ENCODE data around the gene VEGFB.
A peak's percentile ranks its signal among the peaks of the same experiment; 100 is the strongest.

Gene VEGFB

DNA sequence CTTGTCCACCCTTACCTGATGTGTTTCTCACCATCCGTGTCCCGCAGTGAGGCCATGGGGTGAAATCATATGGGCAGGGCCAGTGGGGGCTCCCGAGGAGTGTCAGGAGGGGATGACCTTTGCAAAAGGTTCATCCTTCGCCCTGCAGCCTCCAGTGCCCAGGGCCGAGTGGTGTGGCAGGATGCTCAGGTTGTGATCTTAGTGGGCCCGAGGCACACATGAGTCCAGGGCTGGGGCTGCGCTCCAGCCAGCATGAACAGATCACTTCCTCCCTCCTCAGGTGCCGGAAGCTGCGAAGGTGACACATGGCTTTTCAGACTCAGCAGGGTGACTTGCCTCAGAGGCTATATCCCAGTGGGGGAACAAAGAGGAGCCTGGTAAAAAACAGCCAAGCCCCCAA is 3.7 kb downstream of the VEGFB start:
- Histone ChIP-seq H3K4me1 (ENCODE audit: control insufficient read depth in 1 of 2, insufficient read depth in 2 of 2, low read length in 2 of 2) (peaks cover 17 to 26% of the 10 kb centered on the region in 2 experiments), H3K9ac (ENCODE audit: low read length) (no peak overlapping the region), H2BK120ac (ENCODE audit: insufficient read depth, low read length, poor library complexity) (no peak overlapping the region), H4K12ac (ENCODE audit: low read depth, low read length) (no peak overlapping the region), H3K4me3 (ENCODE audit: low read depth, low read length) (no peak overlapping the region), H4K8ac (ENCODE audit: low read depth, low read length) (no peak overlapping the region), H3K4ac (ENCODE audit: low read depth, low read length) (no peak overlapping the region), H2AFZ (ENCODE audit: insufficient read depth, low read length, poor library complexity) (no peak overlapping the region), H3K14ac (ENCODE audit: low read length) (no peak overlapping the region), H2AK5ac (ENCODE audit: low read length) (no peak overlapping the region), H2BK5ac (ENCODE audit: low read depth, low read length, poor library complexity) (no peak overlapping the region), H4K91ac (ENCODE audit: low read depth, low read length) (no peak overlapping the region), H3K36me3 (ENCODE audit: control insufficient read depth in 1 of 2, insufficient read depth in 2 of 2, low read length in 2 of 2) (peaks cover 25 to 26% of the 10 kb centered on the region in 2 experiments), H3K27me3 (ENCODE audit: insufficient read depth, low read length) (no peaks in the 10 kb centered on the region), H3K27ac (ENCODE audit: low read depth, low read length) (no peak overlapping the region), H2BK12ac (ENCODE audit: low read length) (no peak overlapping the region), H3K79me2 (ENCODE audit: control insufficient read depth, insufficient read depth, low read length, poor library complexity) (peaks cover 22% of the 10 kb centered on the region), H3K23ac (ENCODE audit: low read length) (no peak overlapping the region), H3K79me1 (ENCODE audit: low read length) (peaks cover 26% of the 10 kb centered on the region), H3K4me2 (ENCODE audit: low read length) (no peak overlapping the region), H3K9me3 (ENCODE audit: insufficient read depth, low read depth, low read length) (no peaks in the 10 kb centered on the region), H3K18ac (ENCODE audit: low read length) (no peak overlapping the region)
- DNase-seq = no peak
- WGBS (ENCODE audit: extremely low coverage, insufficient coverage, insufficient read length) = no CpG with 5 or more reads among the region's 9 CpGs

DNA sequence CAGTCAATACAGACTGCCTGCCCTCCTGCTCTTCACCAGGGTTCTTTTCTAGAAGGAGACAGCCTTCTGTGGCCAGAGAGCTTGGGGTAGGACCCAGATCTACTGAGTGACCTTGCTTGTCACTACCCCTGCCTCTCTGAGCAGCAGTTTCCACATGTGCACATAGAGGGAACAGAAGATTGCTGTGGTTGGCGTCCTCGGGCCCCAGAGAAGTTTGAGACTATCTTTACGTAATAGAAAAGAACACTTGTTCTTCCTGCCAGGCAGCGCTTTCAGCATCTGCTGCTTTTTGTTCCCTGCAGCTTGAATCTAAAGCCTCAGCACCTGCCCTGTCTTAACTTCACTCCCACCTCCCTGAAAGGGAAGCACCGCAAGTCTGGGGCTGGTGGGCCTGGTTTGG is 4.6 kb downstream of the VEGFB start:
- no peak overlapping the region for H4K8ac ChIP-seq (ENCODE audit: low read depth, low read length)
- H2BK120ac ChIP-seq (ENCODE audit: insufficient read depth, low read length, poor library complexity) = no peak overlapping the region
- peaks cover 21 to 32% of the 10 kb centered on the region in 2 experiments for H3K4me1 ChIP-seq (ENCODE audit: control insufficient read depth in 1 of 2, insufficient read depth in 2 of 2, low read length in 2 of 2)
- no peak overlapping the region for H2AFZ ChIP-seq (ENCODE audit: insufficient read depth, low read length, poor library complexity)
- no CpG with 5 or more reads among the region's 5 CpGs for WGBS (ENCODE audit: extremely low coverage, insufficient coverage, insufficient read length)
- no peak overlapping the region for H3K4ac ChIP-seq (ENCODE audit: low read depth, low read length)
- H3K9ac ChIP-seq (ENCODE audit: low read length) = no peak overlapping the region
- peaks cover 34 to 35% of the 10 kb centered on the region in 2 experiments for H3K36me3 ChIP-seq (ENCODE audit: control insufficient read depth in 1 of 2, insufficient read depth in 2 of 2, low read length in 2 of 2)
- H3K18ac ChIP-seq (ENCODE audit: low read length) = no peak overlapping the region
- H2BK5ac ChIP-seq (ENCODE audit: low read depth, low read length, poor library complexity) = no peak overlapping the region
- H3K27me3 ChIP-seq (ENCODE audit: insufficient read depth, low read length) = no peaks in the 10 kb centered on the region
- no peak for DNase-seq
- no peak overlapping the region for H3K23ac ChIP-seq (ENCODE audit: low read length)
- no peak overlapping the region for H3K4me2 ChIP-seq (ENCODE audit: low read length)
- H2BK12ac ChIP-seq (ENCODE audit: low read length) = no peak overlapping the region
- peaks cover 24% of the 10 kb centered on the region for H3K79me1 ChIP-seq (ENCODE audit: low read length)
- H4K91ac ChIP-seq (ENCODE audit: low read depth, low read length) = no peak overlapping the region
- H3K9me3 ChIP-seq (ENCODE audit: insufficient read depth, low read depth, low read length) = no peaks in the 10 kb centered on the region
- H3K79me2 ChIP-seq (ENCODE audit: control insufficient read depth, insufficient read depth, low read length, poor library complexity) = peaks cover 21% of the 10 kb centered on the region
- H4K12ac ChIP-seq (ENCODE audit: low read depth, low read length) = no peak overlapping the region
- H3K14ac ChIP-seq (ENCODE audit: low read length) = no peak overlapping the region
- no peak overlapping the region for H3K4me3 ChIP-seq (ENCODE audit: low read depth, low read length)
- no peak overlapping the region for H2AK5ac ChIP-seq (ENCODE audit: low read length)
- no peak overlapping the region for H3K27ac ChIP-seq (ENCODE audit: low read depth, low read length)

DNA sequence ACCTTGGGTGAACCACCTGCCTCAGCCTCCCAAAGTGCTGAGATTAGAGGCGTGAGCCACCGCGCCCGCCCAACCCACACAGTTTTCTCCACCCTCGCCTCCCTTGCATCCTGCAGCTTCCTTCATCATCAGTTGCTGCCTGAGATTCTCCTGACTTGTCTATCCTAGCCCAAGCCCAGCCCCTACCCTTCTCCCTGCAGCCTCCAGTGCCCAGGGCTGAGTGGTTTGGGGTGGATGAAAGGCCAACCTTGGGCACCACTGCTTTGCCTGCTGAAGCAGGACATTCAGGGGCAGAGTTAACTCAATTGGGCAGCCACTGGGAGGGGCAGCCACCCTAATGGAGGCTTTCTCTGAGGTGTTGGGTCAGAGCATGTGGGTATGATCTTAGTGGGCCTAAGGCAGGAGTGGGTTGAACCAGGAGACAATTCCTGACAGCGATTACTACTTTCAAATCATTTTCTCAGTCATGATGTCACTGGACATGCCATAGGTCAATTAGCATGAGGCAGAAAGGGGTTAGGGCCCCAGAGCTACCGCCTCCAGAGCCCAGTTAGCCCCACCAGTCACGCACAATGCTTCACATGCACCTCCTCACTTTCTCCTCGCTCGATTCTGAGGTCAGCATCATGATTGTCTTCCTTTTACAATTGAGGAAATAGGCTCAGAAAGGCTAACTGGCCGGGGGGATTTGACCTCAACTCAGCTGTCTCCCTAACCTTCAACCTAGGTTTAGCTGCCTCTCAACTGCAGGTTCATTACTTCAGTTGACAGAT is 5.5 kb downstream of the VEGFB start:
- Histone ChIP-seq H3K4me2 (ENCODE audit: low read length) (peak overlapping the region; percentile 68), H2BK120ac (ENCODE audit: insufficient read depth, low read length, poor library complexity) (peak overlapping the region; percentile 94), H4K12ac (ENCODE audit: low read depth, low read length) (peak overlapping the region; percentile 97), H3K79me1 (ENCODE audit: low read length) (peaks cover 21% of the 10 kb centered on the region), H3K18ac (ENCODE audit: low read length) (no peak overlapping the region), H3K36me3 (ENCODE audit: control insufficient read depth in 1 of 2, insufficient read depth in 2 of 2, low read length in 2 of 2) (peaks cover 40 to 42% of the 10 kb centered on the region in 2 experiments), H3K27me3 (ENCODE audit: insufficient read depth, low read length) (no peaks in the 10 kb centered on the region), H3K27ac (ENCODE audit: low read depth, low read length) (peak overlapping the region; percentile 95), H2BK12ac (ENCODE audit: low read length) (peak overlapping the region; percentile 39), H3K79me2 (ENCODE audit: control insufficient read depth, insufficient read depth, low read length, poor library complexity) (peaks cover 20% of the 10 kb centered on the region), H4K8ac (ENCODE audit: low read depth, low read length) (peak overlapping the region; percentile 99), H3K4me1 (ENCODE audit: control insufficient read depth in 1 of 2, insufficient read depth in 2 of 2, low read length in 2 of 2) (peaks cover 21 to 33% of the 10 kb centered on the region in 2 experiments), H3K14ac (ENCODE audit: low read length) (peak overlapping the region; percentile 13), H3K4ac (ENCODE audit: low read depth, low read length) (no peak overlapping the region), H3K9ac (ENCODE audit: low read length) (no peak overlapping the region), H4K91ac (ENCODE audit: low read depth, low read length) (peak overlapping the region; percentile 99), H3K23ac (ENCODE audit: low read length) (no peak overlapping the region), H2AFZ (ENCODE audit: insufficient read depth, low read length, poor library complexity) (peak overlapping the region; percentile 67), H3K9me3 (ENCODE audit: insufficient read depth, low read depth, low read length) (no peaks in the 10 kb centered on the region), H2AK5ac (ENCODE audit: low read length) (peak overlapping the region; percentile 21), H3K4me3 (ENCODE audit: low read depth, low read length) (no peak overlapping the region), H2BK5ac (ENCODE audit: low read depth, low read length, poor library complexity) (peak overlapping the region; percentile 98)
- WGBS (ENCODE audit: extremely low coverage, insufficient coverage, insufficient read length) = no CpG with 5 or more reads among the region's 11 CpGs
- peak; percentile 63 to 74 for DNase-seq

DNA sequence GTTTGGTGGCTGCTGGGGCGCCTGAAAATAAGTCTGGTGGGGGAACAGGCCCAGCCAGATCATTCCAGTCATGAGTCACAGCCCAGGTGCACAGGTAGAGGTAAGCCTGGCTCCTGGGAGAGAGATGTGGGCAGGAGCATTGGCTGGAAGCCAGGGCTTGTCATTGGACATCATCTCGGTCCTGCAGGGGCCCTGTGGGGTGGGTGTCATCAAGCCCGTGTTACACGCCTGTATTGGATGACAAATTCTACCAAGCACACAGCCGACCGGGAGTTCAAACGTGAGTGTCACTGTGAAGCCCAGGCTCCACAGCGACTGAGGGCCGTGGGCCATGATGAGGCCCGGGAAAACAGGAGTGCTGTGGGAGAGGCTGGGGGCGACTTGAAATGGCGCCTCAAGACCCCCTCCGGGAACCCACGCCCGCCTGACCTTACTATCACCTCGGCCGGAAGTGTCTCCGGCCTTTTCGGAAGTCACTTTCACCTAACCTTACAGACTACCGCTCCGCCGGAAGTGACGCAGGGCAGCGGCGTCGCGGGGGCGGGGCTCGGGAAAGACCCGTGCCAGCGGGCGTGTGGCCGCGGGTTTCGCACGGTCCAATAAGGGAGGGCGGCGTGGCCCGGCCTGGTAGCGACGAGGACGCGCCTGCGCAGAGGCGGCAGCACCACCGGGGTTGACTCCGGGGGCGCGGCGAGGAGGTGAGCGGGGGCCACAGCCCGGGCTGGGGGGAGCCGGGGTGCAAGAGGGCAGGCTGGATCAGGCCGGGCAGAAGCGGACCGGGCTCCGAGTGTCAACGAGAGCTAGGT is 6.3 kb downstream of the VEGFB start, which contains the start of gene FKBP2:
FKBP2 (plus strand) TSS at position 661 of the 806 bp plus-strand sequence. CDS start 1,293 bp downstream, outside the sequence.
- H2BK120ac ChIP-seq (ENCODE audit: insufficient read depth, low read length, poor library complexity) = peak within 1 kb of the TSS; percentile 98
- H3K18ac ChIP-seq (ENCODE audit: low read length) = peak within 1 kb of the TSS; percentile 96
- peak within 1 kb of the TSS; percentile 99 for H4K8ac ChIP-seq (ENCODE audit: low read depth, low read length)
- H3K23ac ChIP-seq (ENCODE audit: low read length) = no peak within 1 kb of the TSS
- H3K79me1 ChIP-seq (ENCODE audit: low read length) = peaks cover 28% of the 10 kb centered on the region
- H3K9ac ChIP-seq (ENCODE audit: low read length) = peak within 1 kb of the TSS; percentile 84
- peak within 1 kb of the TSS; percentile 97 for H4K12ac ChIP-seq (ENCODE audit: low read depth, low read length)
- DNase-seq = peak; percentile 97 to 99
- no peaks in the 10 kb centered on the region for H3K9me3 ChIP-seq (ENCODE audit: insufficient read depth, low read depth, low read length)
- H3K27ac ChIP-seq (ENCODE audit: low read depth, low read length) = peak within 1 kb of the TSS; percentile 95
- no peaks in the 10 kb centered on the region for H3K27me3 ChIP-seq (ENCODE audit: insufficient read depth, low read length)
- peak within 1 kb of the TSS; percentile 89 for H2AK5ac ChIP-seq (ENCODE audit: low read length)
- peak within 1 kb of the TSS; percentile 94 for H3K4me2 ChIP-seq (ENCODE audit: low read length)
- H3K79me2 ChIP-seq (ENCODE audit: control insufficient read depth, insufficient read depth, low read length, poor library complexity) = peaks cover 22% of the 10 kb centered on the region
- peak within 1 kb of the TSS; percentile 98 for H2BK5ac ChIP-seq (ENCODE audit: low read depth, low read length, poor library complexity)
- H3K4me3 ChIP-seq (ENCODE audit: low read depth, low read length) = peak within 1 kb of the TSS; percentile 76
- peak within 1 kb of the TSS; percentile 99 for H4K91ac ChIP-seq (ENCODE audit: low read depth, low read length)
- H3K14ac ChIP-seq (ENCODE audit: low read length) = peak within 1 kb of the TSS; percentile 98
- H2BK12ac ChIP-seq (ENCODE audit: low read length) = peak within 1 kb of the TSS; percentile 39
- H3K36me3 ChIP-seq (ENCODE audit: control insufficient read depth in 1 of 2, insufficient read depth in 2 of 2, low read length in 2 of 2) = peaks cover 44 to 47% of the 10 kb centered on the region in 2 experiments
- peak within 1 kb of the TSS; percentile 87 for H2AFZ ChIP-seq (ENCODE audit: insufficient read depth, low read length, poor library complexity)
- H3K4me1 ChIP-seq (ENCODE audit: control insufficient read depth in 1 of 2, insufficient read depth in 2 of 2, low read length in 2 of 2) = peaks cover 28 to 36% of the 10 kb centered on the region in 2 experiments
- no CpG with 5 or more reads among the region's 58 CpGs for WGBS (ENCODE audit: extremely low coverage, insufficient coverage, insufficient read length)
- peak within 1 kb of the TSS; percentile 97 for H3K4ac ChIP-seq (ENCODE audit: low read depth, low read length)

All from trophoblast cell (in vitro differentiated cells and primary cell).